Mesodermal cell (in vitro differentiated cells): ENCODE results near the gene MAP4K4.
"Not testable (repeated sequence)": the region's sequence is repeated elsewhere in the genome, so short reads cannot be mapped to it uniquely, and the experiment has no call there.

Experiments used
- H3K27ac ChIP-seq: 2 replicates; pipeline ENCODE4 v1.7.0; 2013; ENCODE audit warnings: mild to moderate bottlenecking, low read depth, low read length, moderate library complexity; ENCODE audit not compliant: severe bottlenecking
- H3K36me3 ChIP-seq: 2 replicates; pipeline ENCODE4 v1.7.1; 2013; ENCODE audit warnings: mild to moderate bottlenecking, low read length, moderate library complexity; ENCODE audit not compliant: control insufficient read depth, insufficient read depth
- H3K4me1 ChIP-seq: one replicate; pipeline ENCODE4 v1.7.1; 2013; ENCODE audit warnings: mild to moderate bottlenecking, low read length; ENCODE audit not compliant: insufficient read depth, control insufficient read depth, poor library complexity, severe bottlenecking
- H3K4me3 ChIP-seq: 2 replicates; pipeline ENCODE4 v1.7.0; 2013; ENCODE audit warnings: low read length, control low read depth, mild to moderate bottlenecking; ENCODE audit not compliant: insufficient read depth, poor library complexity, severe bottlenecking; ENCODE audit errors: extremely low read depth
- H3K9me3 ChIP-seq: 2 replicates; pipeline ENCODE4 v1.7.1; 2013; ENCODE audit warnings: mild to moderate bottlenecking, low read length, moderate library complexity; ENCODE audit not compliant: control insufficient read depth
- WGBS, 2 experiments: methylation state at CpG; one replicate each; pipeline ENCODE4 v1.1.5; 2013; ENCODE audit warnings: missing lambda C conversion rate in 2 of 2; ENCODE audit not compliant: insufficient coverage in 2 of 2; 5-methylcytosine and 5-hydroxymethylcytosine counted together

MAP4K4 gene

GRCh38 chr2:101744832-101745231 is 47.3 kb downstream of the MAP4K4 start:
- Histone ChIP-seq H3K36me3 (peaks cover 9% of the 10 kb centered on the region), H3K4me1 (peaks cover 48% of the 10 kb centered on the region), H3K9me3 (no peaks in the 10 kb centered on the region), H3K27ac (no peak overlapping the region), H3K4me3 (no peak overlapping the region)
- WGBS, 2 experiments = 100% methylated on average over 1 of the region's 1 CpG; no CpG with 5 or more reads in 1 of the 2 experiments

- Histone ChIP-seq H3K36me3 (peaks cover 9% of the 10 kb centered on the region), H3K4me1 (peaks cover 45% of the 10 kb centered on the region), H3K27ac (no peak overlapping the region), H3K4me3 (no peak overlapping the region), H3K9me3 (no peaks in the 10 kb centered on the region)
- WGBS, 2 experiments = 85 to 94% methylated on average over 3 of the region's 4 CpGs
These were observed 48.5 kb downstream of the MAP4K4 start for GRCh38 chr2:101745711-101746694.

- H3K9me3 ChIP-seq = no peaks in the 10 kb centered on the region
- WGBS, 2 experiments = 100% methylated on average over 1 of the region's 1 CpG; no CpG with 5 or more reads in 1 of the 2 experiments
- no peak overlapping the region for H3K4me3 ChIP-seq
- no peak overlapping the region for H3K27ac ChIP-seq
- H3K4me1 ChIP-seq = peaks cover 45% of the 10 kb centered on the region
- peaks cover 9% of the 10 kb centered on the region for H3K36me3 ChIP-seq
These were observed 50.5 kb downstream of the MAP4K4 start for GRCh38 chr2:101748000-101748399.

- not testable (repeated sequence) for H3K4me3 ChIP-seq, H3K36me3 ChIP-seq, H3K27ac ChIP-seq, H3K9me3 ChIP-seq
- 100% methylated on average over 1 of the region's 4 CpGs; no CpG with 5 or more reads in 1 of the 2 experiments for WGBS, 2 experiments
- H3K4me1 ChIP-seq = peaks cover 45% of the 10 kb centered on the region
These were observed 51.0 kb downstream of the MAP4K4 start for GRCh38 chr2:101748462-101748861.

GRCh38 chr2:101750688-101751087 is 53.2 kb downstream of the MAP4K4 start:
- Histone ChIP-seq H3K4me3 (no peak overlapping the region), H3K4me1 (peaks cover 49% of the 10 kb centered on the region), H3K9me3 (no peaks in the 10 kb centered on the region), H3K36me3 (peaks cover 10% of the 10 kb centered on the region), H3K27ac (peak overlapping the region; percentile 3)
- no CpG with 5 or more reads among the region's 3 CpGs for WGBS, 2 experiments

- H3K9me3 ChIP-seq = no peaks in the 10 kb centered on the region
- peaks cover 16% of the 10 kb centered on the region for H3K36me3 ChIP-seq
- WGBS, 2 experiments = 78 to 100% methylated on average over 1 to 2 of the region's 2 CpGs
- peak overlapping the region; percentile 3 for H3K27ac ChIP-seq
- peaks cover 43% of the 10 kb centered on the region for H3K4me1 ChIP-seq
- no peak overlapping the region for H3K4me3 ChIP-seq
These were observed 53.8 kb downstream of the MAP4K4 start for GRCh38 chr2:101751276-101751815.

- WGBS, 2 experiments = 57 to 100% methylated on average over 1 of the region's 3 CpGs
These were observed 54.5 kb downstream of the MAP4K4 start for GRCh38 chr2:101751875-101752619.

GRCh38 chr2:101752716-101753616 is 55.5 kb downstream of the MAP4K4 start:
- 87 to 96% methylated on average over 5 of the region's 5 CpGs for WGBS, 2 experiments
- Histone ChIP-seq H3K9me3 (no peaks in the 10 kb centered on the region), H3K27ac (peak overlapping the region; percentile 69)

More at GRCh38 chr2:101751875-101752619, 54.5 kb downstream of the MAP4K4 start:
- peaks cover 39% of the 10 kb centered on the region for H3K4me1 ChIP-seq
- H3K27ac ChIP-seq = peak overlapping the region; percentile 69
- no peak overlapping the region for H3K4me3 ChIP-seq
- H3K9me3 ChIP-seq = no peaks in the 10 kb centered on the region
- H3K36me3 ChIP-seq = peaks cover 22% of the 10 kb centered on the region

GRCh38 chr2:101753720-101754490 is 56.4 kb downstream of the MAP4K4 start:
- Histone ChIP-seq H3K9me3 (peaks cover 5% of the 10 kb centered on the region), H3K4me1 (peaks cover 44% of the 10 kb centered on the region), H3K36me3 (peaks cover 27% of the 10 kb centered on the region), H3K4me3 (no peak overlapping the region), H3K27ac (peak overlapping the region; percentile 69)
- WGBS, 2 experiments = 83% methylated on average over 2 of the region's 5 CpGs; no CpG with 5 or more reads in 1 of the 2 experiments

More at GRCh38 chr2:101752716-101753616, 55.5 kb downstream of the MAP4K4 start:
- Histone ChIP-seq H3K36me3 (peaks cover 29% of the 10 kb centered on the region), H3K4me3 (no peak overlapping the region), H3K4me1 (peaks cover 39% of the 10 kb centered on the region)
